Neural cell (in vitro differentiated cells): ENCODE data around the gene LPCAT1.

Experiments
- CTCF ChIP-seq: fragments of 450-650 bp; IDR thresholded peaks from 2 replicates; pipeline ENCODE4 v1.5.1; 2014; ENCODE audit warnings: antibody characterized with exemption, mild to moderate bottlenecking, moderate library complexity; ENCODE audit not compliant: poor library complexity, severe bottlenecking
- POLR2AphosphoS5 ChIP-seq: IDR thresholded peaks from 2 replicates; pipeline ENCODE4 v1.6.1; 2012

- no peak for TF ChIP-seq CTCF
- TF ChIP-seq POLR2AphosphoS5: no peak
These were observed 78.5 kb downstream of the LPCAT1 start, which contains the start of gene SLC6A3 for GRCh38 chr5:1445313-1445688.
